ENCODE data around the gene ENPP1. TPM values are rescaled to one million over a fixed set of nuclear protein-coding genes. Genes with fewer than 3 reads are reported as not detected.

The ENPP1 gene
- total and polyA plus RNA-seq, 2 of the 4 experiments (the other 2 are of a cell fraction), result 10.9 to 38.9 TPM

- no peak overlapping the region for H4K91ac ChIP-seq (ENCODE audit: insufficient read depth, low read depth, low read length)
- H3K9ac ChIP-seq (ENCODE audit: low read depth, low read length), result no peak overlapping the region
- H3K18ac ChIP-seq (ENCODE audit: low read depth, low read length), result no peak overlapping the region
- ATAC-seq (ENCODE audit: low read depth), result no peak
- CTCF ChIA-PET, result interaction anchor here (2.4 kb wide), 1 partner anchor 215 kb away, joined by 30 read pairs; no protein-coding TSS in a partner anchor
- no peak overlapping the region for H3K4me3 ChIP-seq (ENCODE audit: insufficient read depth, low read depth, low read length)
- BruUV-seq (replicated peaks), result no TSS peak
- TF ChIP-seq RCOR1 (IDR thresholded peaks at IDR 0.05; ENCODE audit: insufficient replicate concordance, low read length) (no peak), POLR2A (IDR thresholded peaks at IDR 0.05; ENCODE audit: low read depth, low read length) (no peak), CEBPB (IDR thresholded peaks at IDR 0.05; ENCODE audit: low read depth, low read length) (0 out of 2 replicates have a peak, but pooled peaks have one; percentile 15)
- H3K4ac ChIP-seq (ENCODE audit: low read depth, low read length), result no peak overlapping the region
- no peak overlapping the region for H3K4me2 ChIP-seq (ENCODE audit: low read depth, low read length)
- H4K5ac ChIP-seq (ENCODE audit: low read depth, low read length), result no peak overlapping the region
- no peak overlapping the region for H2AFZ ChIP-seq (replicated peaks; ENCODE audit: low read length, poor library complexity)
- no CpG with 5 or more reads among the region's 4 CpGs for WGBS, 2 experiments (ENCODE audit: extremely low coverage in 2 of 2, insufficient read length in 1 of 2)
- H3K79me1 ChIP-seq (ENCODE audit: low read depth in 1 of 2, low read length in 2 of 2), result no peaks in the 10 kb centered on the region
- in situ Hi-C loops (cut with MboI; ENCODE audit: low sequenced_read_pairs), result loop anchor here (5.0 kb wide), 1 partner anchor 219 kb away; no protein-coding TSS in a partner anchor
- no peak overlapping the region for H2AK5ac ChIP-seq (ENCODE audit: low read depth, low read length)
- POLR2A ChIA-PET (ENCODE audit: unreplicated experiment), result no interaction called here
- H3K27ac ChIP-seq (ENCODE audit: insufficient read depth, low read length), result no peak overlapping the region
- H3K56ac ChIP-seq (ENCODE audit: extremely low read depth, insufficient read depth, low read length), result no peak overlapping the region
- no peak for DNase-seq
- H3K27me3 ChIP-seq (ENCODE audit: control insufficient read depth, insufficient read depth, low read length), result no peaks in the 10 kb centered on the region
- H3K36me3 ChIP-seq (ENCODE audit: control insufficient read depth, insufficient read depth, low read length), result no peaks in the 10 kb centered on the region
- no peaks in the 10 kb centered on the region for H4K20me1 ChIP-seq (ENCODE audit: insufficient read depth, low read length)
- no peak overlapping the region for H3K23ac ChIP-seq (ENCODE audit: low read depth, low read length)
- no peak overlapping the region for H2BK5ac ChIP-seq (ENCODE audit: low read depth, low read length, poor library complexity, severe bottlenecking)
- intact Hi-C loops (cut with micrococcal nuclease), result loop anchor here (5.0 kb wide), 3 partner anchors 104 to 219 kb away; partner anchors contain the start of gene ENPP1
- H2BK15ac ChIP-seq (ENCODE audit: low read depth, low read length), result no peak overlapping the region
- no peak overlapping the region; the same call in 1 of the 2 replicates for H2BK20ac ChIP-seq (ENCODE audit: low read depth, low read length)
- dilution Hi-C loops (cut with HindIII; ENCODE audit: low sequenced_read_pairs, unreplicated experiment), result no loop called here
- no peak overlapping the region for H2BK120ac ChIP-seq (ENCODE audit: low read depth, low read length)
- peaks cover 3% of the 10 kb centered on the region for H3K4me1 ChIP-seq (ENCODE audit: control insufficient read depth, insufficient read depth, low read length)
- H2AK9ac ChIP-seq (replicated peaks; ENCODE audit: low read depth, low read length, poor library complexity), result no peak overlapping the region
- H3K9me3 ChIP-seq (ENCODE audit: control insufficient read depth, insufficient read depth, low read length), result no peaks in the 10 kb centered on the region
- no peak overlapping the region for H3K14ac ChIP-seq (replicated peaks; ENCODE audit: low read depth, low read length)
- H3K9me1 ChIP-seq (ENCODE audit: insufficient read depth, low read length), result 0 out of 2 replicates have a peak, but pooled peaks cover 3% of the 10 kb centered on the region
- no peak overlapping the region for H4K8ac ChIP-seq (ENCODE audit: low read depth in 2 of 2, low read length in 2 of 2)
Measured at GRCh38 chr6:131910956-131911355, 103.1 kb downstream of the ENPP1 start.

Data from IMR-90 (cell line).